ENCODE data around the gene NR2C1.

NR2C1 gene

GRCh38 chr12:95085612-95086011 is 12.2 kb upstream of the NR2C1 start (continued):
- 0 out of 2 replicates have a peak, but pooled peaks have one; percentile 12 for TF ChIP-seq ZNF18 (tag by site-specific recombination; IDR thresholded peaks at IDR 0.05)
- TF ChIP-seq BCL6B (tag by site-specific recombination; IDR thresholded peaks at IDR 0.05) = peak; percentile 63
- peak; percentile 39 for TF ChIP-seq FEZF1 (tag by site-specific recombination; IDR thresholded peaks at IDR 0.05)

- Histone ChIP-seq H3K36me3 (ENCODE audit: control insufficient read depth in 2 of 2, insufficient read depth in 1 of 2, low read length in 2 of 2) (no peaks in the 10 kb centered on the region), H3K27ac (ENCODE audit: extremely low read depth, low read depth, low read length) (no peak overlapping the region), H3K4me3 (ENCODE audit: low read depth, low read length) (no peak overlapping the region), H3K9me3 (ENCODE audit: control insufficient read depth, insufficient read depth, low read depth, low read length) (no peaks in the 10 kb centered on the region), H3K4me1 (ENCODE audit: control insufficient read depth, insufficient read depth, low read length) (peaks cover 15% of the 10 kb centered on the region)
- ChIA-PET POLR2A (interaction anchor here (2.1 kb wide), 1 partner anchor 10 kb away, joined by 12 read pairs; the partner anchor contains the start of gene NR2C1), CTCF (interaction anchor here (0.6 to 3.0 kb wide), 3 partner anchors 10 to 1265 kb away, joined by 3 to 28 read pairs (median 6); partner anchors contain the start of gene NR2C1)
- TF ChIP-seq ZNF777 (tag by site-specific recombination; IDR thresholded peaks at IDR 0.05; ENCODE audit: borderline replicate concordance) (no peak), ZSCAN18 (tag by site-specific recombination; IDR thresholded peaks at IDR 0.05) (no peak), ZNF157 (tag by site-specific recombination; IDR thresholded peaks at IDR 0.05) (no peak), ZNF707 (tag by site-specific recombination; IDR thresholded peaks at IDR 0.05) (no peak), MYNN (tag by site-specific recombination; IDR thresholded peaks at IDR 0.05; ENCODE audit: borderline replicate concordance) (no peak), PRDM4 (tag by site-specific recombination; IDR thresholded peaks at IDR 0.05) (peak; percentile 77), ZNF335 (tag by site-specific recombination; conservative IDR thresholded peaks at IDR 0.05) (peak; percentile 18; the same call in 1 of the 2 replicates), ZNF585B (tag by site-specific recombination; IDR thresholded peaks at IDR 0.05) (no peak), ZNF600 (tag by site-specific recombination; IDR thresholded peaks at IDR 0.05) (no peak), ZNF596 (tag by site-specific recombination; IDR thresholded peaks at IDR 0.05) (no peak), MZF1 (tag by site-specific recombination; IDR thresholded peaks at IDR 0.05; ENCODE audit: borderline replicate concordance) (no peak), KLF9 (tag by site-specific recombination; IDR thresholded peaks at IDR 0.05; ENCODE audit: low read depth) (no peak), ZNF660 (tag by site-specific recombination; IDR thresholded peaks at IDR 0.05) (peak; percentile 77), HOXC10 (CRISPR knock-in tag; IDR thresholded peaks at IDR 0.05) (no peak), ZIC2 (tag by site-specific recombination; IDR thresholded peaks at IDR 0.05) (peak; percentile 74), PRDM1 (tag by site-specific recombination; IDR thresholded peaks at IDR 0.05) (peak; percentile 44; the same call in 1 of the 2 replicates), ZBTB11 (tag by site-specific recombination; conservative IDR thresholded peaks at IDR 0.05; ENCODE audit: low read depth) (no peak), ZNF837 (tag by site-specific recombination; IDR thresholded peaks at IDR 0.05) (no peak), ATF2 (tag by site-specific recombination; IDR thresholded peaks at IDR 0.05; ENCODE audit: low read depth) (no peak), ZNF776 (tag by site-specific recombination; IDR thresholded peaks at IDR 0.05; ENCODE audit: borderline replicate concordance) (no peak), ZNF341 (tag by site-specific recombination; IDR thresholded peaks at IDR 0.05; ENCODE audit: low read depth) (peak; percentile 86), IKZF3 (tag by site-specific recombination; IDR thresholded peaks at IDR 0.05) (peak; percentile 77), SCRT1 (tag by site-specific recombination; IDR thresholded peaks at IDR 0.05; ENCODE audit: borderline replicate concordance) (no peak)
Measured at GRCh38 chr12:95083938-95084337, 10.5 kb upstream of the NR2C1 start.

Data from HEK293 (cell line).